OCI-LY3 (cell line): ENCODE data around the gene OR7C1.

Experiments used
- H2AFZ ChIP-seq: fragments of 200-600, 300-600 bp; shearing (Covaris generic); 2 replicates; pipeline ENCODE4 v1.6.0; 2014; ENCODE audit warnings: antibody characterized with exemption, low read depth, low read length
- H3K27ac ChIP-seq: fragments of 200-600, 300-600 bp; sonication (generic); 2 replicates; pipeline ENCODE4 v1.5.1; 2014; ENCODE audit warnings: mild to moderate bottlenecking, low read length, moderate library complexity, mixed read lengths
- H3K27me3 ChIP-seq: fragments of 200-600, 300-600 bp; sonication (generic); 2 replicates; pipeline ENCODE4 v1.6.1; 2014; ENCODE audit warnings: low read depth, low read length, mixed read lengths
- H3K36me3 ChIP-seq: fragments of 200-600, 300-600 bp; sonication (generic); replicated peaks from 2 replicates; pipeline ENCODE3; 2014; ENCODE audit warnings: low read depth, low read length, mixed read lengths
- H3K4me1 ChIP-seq: fragments of 300-600, 200-600 bp; sonication (generic); 2 replicates; pipeline ENCODE4 v1.6.1; 2014; ENCODE audit warnings: low read length, mixed read lengths
- H3K4me2 ChIP-seq: fragments of 200-600, 300-600 bp; sonication (generic); 2 replicates; pipeline ENCODE4 v1.6.1; 2014; ENCODE audit warnings: low read length, mixed read lengths
- H3K4me3 ChIP-seq: fragments of 300-600, 200-600 bp; sonication (generic); 2 replicates; pipeline ENCODE4 v1.5.1; 2014; ENCODE audit warnings: antibody characterized with exemption, mild to moderate bottlenecking, low read length, moderate library complexity
- H3K79me2 ChIP-seq: fragments of 300-600, 200-600 bp; shearing (Covaris generic); 2 replicates; pipeline ENCODE4 v1.6.1; 2014; ENCODE audit warnings: mild to moderate bottlenecking, low read length, mixed read lengths
- H3K9ac ChIP-seq: fragments of 300-600, 200-600 bp; shearing (Covaris generic); 2 replicates; pipeline ENCODE4 v1.6.0; 2014; ENCODE audit warnings: mild to moderate bottlenecking, low read length, moderate library complexity
- H3K9me3 ChIP-seq: fragments of 200-600, 300-600 bp; shearing (Covaris generic); 2 replicates; pipeline ENCODE4 v1.6.1; 2014; ENCODE audit warnings: low read length, mixed read lengths; ENCODE audit not compliant: insufficient read depth
- H4K20me1 ChIP-seq: fragments of 200-600, 300-600 bp; sonication (generic); 2 replicates; pipeline ENCODE4 v1.6.1; 2016; ENCODE audit warnings: low read length, mixed read lengths; ENCODE audit not compliant: insufficient read depth
- EZH2phosphoT487 ChIP-seq: fragments of 200-600 bp; shearing (Covaris generic); IDR thresholded peaks from 2 replicates; pipeline ENCODE4 v1.6.1; 2018; ENCODE audit warnings: antibody characterized with exemption, mixed run types, low read depth
- TF ChIP-seq, protein P1 (sequence below): fragments of 200-600, 300-600 bp; sonication (generic); IDR thresholded peaks from 2 replicates; pipeline ENCODE4 v1.5.1; 2014; ENCODE audit warnings: antibody characterized with exemption, low read length, low read depth

OR7C1 gene

DNA sequence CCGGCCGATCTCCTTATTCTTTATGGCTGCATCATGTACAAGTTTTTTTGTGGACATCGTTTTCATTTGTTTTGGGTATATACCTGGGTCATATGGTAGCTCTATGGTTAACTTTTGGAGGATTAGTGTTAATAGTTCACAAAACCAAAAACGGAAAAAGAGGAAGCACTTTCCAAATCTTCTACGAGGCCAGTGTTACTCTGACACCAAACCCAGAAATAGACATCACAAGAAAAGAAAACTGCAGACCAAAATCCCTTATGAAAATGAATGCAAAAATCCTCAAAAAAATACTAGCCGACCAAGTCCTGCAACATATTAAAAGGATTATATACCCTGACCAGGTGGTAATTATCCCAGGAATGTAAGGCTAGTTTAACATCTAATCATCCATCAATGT is 86.4 kb downstream of the OR7C1 start:
- no peak for TF ChIP-seq EZH2phosphoT487
- TF ChIP-seq, protein P1, sequence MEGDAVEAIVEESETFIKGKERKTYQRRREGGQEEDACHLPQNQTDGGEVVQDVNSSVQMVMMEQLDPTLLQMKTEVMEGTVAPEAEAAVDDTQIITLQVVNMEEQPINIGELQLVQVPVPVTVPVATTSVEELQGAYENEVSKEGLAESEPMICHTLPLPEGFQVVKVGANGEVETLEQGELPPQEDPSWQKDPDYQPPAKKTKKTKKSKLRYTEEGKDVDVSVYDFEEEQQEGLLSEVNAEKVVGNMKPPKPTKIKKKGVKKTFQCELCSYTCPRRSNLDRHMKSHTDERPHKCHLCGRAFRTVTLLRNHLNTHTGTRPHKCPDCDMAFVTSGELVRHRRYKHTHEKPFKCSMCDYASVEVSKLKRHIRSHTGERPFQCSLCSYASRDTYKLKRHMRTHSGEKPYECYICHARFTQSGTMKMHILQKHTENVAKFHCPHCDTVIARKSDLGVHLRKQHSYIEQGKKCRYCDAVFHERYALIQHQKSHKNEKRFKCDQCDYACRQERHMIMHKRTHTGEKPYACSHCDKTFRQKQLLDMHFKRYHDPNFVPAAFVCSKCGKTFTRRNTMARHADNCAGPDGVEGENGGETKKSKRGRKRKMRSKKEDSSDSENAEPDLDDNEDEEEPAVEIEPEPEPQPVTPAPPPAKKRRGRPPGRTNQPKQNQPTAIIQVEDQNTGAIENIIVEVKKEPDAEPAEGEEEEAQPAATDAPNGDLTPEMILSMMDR = no peak
- no peaks in the 10 kb centered on the region for H3K4me1 ChIP-seq
- no peak overlapping the region for H3K4me2 ChIP-seq
- no peak overlapping the region for H3K9ac ChIP-seq
- no peaks in the 10 kb centered on the region for H4K20me1 ChIP-seq
- H3K4me3 ChIP-seq = no peak overlapping the region
- no peaks in the 10 kb centered on the region for H3K79me2 ChIP-seq
- H3K36me3 ChIP-seq = no peaks in the 10 kb centered on the region
- H3K27ac ChIP-seq = no peak overlapping the region
- no peaks in the 10 kb centered on the region for H3K27me3 ChIP-seq
- H2AFZ ChIP-seq = no peak overlapping the region
- no peaks in the 10 kb centered on the region for H3K9me3 ChIP-seq
